Activated gamma-delta T cell (primary cell): Measurements from ENCODE around the gene EYS.

Experiments used
- DNase-seq: peaks from one replicate; lab custom pipeline; 2025; lab: John Stamatoyannopoulos, UW

Gene EYS

DNA sequence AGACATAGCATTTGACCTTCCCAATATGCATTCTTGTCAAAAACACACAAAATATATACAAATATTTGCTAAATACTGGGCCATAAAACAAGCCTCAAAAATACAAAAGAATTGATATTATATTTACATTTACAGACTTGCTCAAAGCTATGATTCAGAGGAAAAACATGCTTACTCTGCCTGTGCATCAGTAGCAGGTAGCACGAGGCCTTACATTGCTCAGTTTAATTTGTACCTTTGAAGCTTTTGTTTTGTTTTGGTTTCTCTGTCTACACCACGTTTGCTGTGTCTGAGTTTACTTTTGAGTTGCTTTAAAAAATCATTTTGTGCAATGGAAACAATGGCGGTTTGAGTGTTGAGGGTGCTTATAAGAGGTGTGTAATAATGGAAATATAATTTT, 1972.1 kb downstream of the EYS start:
- no peak for DNase-seq

DNA sequence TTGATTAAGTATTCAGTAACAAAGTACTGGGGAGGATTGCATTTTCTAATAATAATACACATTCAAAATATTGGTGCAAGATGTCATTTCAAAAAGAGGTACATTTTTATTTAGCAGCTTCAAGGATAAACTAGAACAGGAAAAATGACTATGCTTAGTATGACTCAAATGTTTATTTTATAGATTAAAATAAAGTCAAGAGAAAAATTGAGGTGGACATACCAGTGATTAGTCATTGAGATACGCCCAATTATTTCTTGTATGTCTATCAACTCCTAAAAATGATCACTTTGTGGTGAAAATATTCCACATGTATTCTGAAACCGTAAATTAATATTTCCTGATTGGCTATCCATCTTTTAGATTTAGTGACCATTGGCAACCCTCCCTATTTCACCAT, 1974.7 kb downstream of the EYS start:
- no peak for DNase-seq

DNA sequence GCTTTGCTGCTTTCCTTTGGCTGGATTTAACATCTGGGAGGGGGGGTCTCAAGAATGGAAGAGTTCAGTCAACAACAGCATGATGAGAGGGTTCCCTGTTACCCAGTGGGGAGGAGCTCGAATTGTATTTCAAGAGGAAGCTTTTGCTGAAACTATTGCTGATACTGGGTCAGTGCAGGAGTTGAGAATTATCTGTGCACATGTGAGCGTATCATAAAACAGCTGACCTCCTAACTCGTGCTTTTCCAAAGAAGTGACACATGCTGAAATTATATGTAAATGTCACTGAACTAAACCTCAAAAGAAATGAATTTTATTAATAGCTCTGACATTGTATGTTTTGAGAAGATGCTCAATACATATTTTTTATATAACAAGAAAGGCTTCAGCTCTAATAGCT, 1975.1 kb downstream of the EYS start:
- no peak for DNase-seq

DNA sequence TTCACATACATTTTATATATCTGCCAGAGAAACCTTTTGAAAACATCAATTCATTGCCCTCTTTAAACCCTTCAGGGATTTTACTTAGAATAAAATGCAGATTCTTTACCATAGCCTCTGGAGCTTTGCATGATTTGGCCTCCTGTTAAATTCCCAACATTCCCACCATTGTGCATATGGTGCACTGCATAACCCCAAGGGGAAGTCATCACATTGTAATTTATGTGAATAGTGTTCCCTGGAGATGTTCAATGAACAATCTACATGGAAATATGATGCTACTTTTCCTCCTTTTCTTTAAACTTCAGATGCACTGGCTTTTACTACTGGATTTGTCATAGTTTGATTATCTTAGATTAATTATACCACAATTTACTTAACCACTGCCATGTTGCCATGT, 1976.7 kb downstream of the EYS start:
- no peak for DNase-seq

DNA sequence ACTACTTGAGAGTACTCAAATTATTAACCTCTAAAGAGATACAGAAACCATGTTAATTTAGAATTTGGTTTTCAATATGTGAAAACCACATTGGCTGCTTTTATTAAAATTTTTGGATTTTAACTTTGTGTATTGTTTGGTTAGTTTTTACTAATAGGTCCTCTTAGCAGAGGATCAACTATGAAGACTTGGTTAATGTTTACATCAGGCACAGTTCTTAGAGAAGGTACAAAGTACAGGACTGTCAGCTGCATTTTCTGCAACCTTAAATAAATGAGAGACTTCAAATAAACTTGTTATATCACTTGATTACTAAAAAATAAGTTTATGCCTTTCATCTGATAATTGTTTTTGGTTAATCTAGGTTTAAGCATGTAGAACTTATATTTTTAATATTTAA, 1982.3 kb downstream of the EYS start:
- no peak for DNase-seq

DNA sequence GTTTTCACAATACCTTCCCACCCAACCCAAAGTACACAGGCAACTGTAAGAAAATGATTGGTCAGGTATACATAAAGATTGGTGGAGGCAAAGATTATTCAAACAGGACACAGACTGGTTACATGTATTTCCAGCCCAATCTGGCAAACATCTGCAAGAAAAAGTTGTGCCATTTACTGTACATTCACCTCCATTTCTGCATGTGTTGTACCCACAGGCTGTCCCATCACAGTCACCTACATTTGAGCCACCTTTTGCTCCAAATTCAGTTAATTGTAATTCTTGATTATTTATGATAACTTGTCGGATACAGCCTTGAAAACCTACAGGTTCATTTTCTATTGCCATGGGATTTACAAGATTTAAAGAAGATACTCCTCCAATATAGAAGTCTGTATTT, 1985.8 kb downstream of the EYS start:
- no peak for DNase-seq

DNA sequence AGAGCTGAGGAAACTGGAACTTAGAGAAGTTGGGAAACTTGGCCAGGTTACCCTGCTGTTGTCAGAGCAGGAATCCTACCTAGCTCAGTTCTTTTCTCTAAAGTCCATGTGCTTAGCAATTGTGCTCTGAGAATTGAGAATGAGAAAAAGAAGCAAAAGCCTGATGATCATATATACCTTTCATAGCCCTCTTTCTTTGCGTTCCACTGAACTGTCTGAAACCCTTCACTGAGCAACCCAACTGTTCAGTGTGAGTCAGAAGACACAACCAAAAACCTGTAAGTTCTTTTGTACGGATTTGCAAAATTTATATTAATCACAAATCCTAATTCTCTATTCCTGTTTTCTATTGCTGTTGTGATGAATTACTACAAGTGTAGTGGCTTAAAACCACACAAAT, 1990.9 kb downstream of the EYS start:
- no peak for DNase-seq

DNA sequence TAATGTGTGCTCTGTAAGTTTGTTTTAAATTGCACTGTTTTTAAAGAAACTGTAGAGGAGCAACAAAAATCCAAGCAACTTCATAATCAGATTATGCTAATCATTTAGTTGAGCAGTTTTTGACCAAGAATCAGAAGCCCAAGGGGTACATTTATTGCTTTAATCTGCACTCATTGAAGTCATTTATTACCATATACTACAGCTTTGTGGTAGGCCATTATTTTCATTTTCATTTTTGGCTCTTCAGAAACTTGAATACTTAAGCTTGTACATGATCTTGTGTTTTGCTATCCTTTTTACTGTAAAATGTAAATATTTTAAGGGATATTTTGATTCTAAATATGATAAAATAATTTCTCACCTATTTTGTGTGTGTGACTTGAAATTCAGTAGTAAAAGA, 1992.9 kb downstream of the EYS start:
- DNase-seq, result no peak

DNA sequence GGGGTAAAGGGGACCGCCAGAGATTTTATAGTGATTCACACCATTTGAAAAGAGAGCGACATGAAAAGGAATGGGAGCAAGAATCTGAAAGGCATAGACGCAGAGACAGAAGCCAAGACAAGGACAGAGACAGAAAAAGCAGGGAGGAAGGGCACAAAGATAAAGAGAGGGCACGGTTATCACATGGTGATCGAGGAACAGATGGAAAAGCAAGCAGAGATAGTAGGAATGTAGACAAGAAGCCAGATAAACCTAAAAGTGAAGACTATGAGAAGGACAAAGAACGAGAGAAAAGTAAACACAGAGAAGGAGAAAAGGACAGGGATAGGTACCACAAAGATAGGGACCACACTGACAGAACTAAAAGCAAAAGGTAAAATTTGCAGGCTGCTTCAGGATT, 1993.7 kb downstream of the EYS start:
- DNase-seq, result no peak

DNA sequence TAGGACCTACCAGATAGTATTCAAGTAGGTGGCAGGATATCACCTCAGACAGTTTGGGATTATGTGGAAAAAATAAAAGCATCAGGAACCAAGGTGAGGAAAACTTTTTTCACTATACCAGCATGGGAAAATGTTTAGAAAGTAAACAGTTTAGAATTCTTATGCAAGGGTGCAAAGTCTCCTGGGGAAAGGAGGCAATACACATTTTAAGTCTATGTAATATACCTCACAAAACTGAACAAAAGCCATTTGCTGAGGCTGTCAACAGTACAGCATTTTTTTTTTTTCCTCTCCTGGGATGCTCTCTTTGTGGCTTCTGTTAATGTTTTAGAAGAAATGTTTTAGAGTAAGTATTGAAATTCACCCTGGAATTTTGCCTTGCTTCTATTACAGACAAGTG, 1997.9 kb downstream of the EYS start:
- no peak for DNase-seq

DNA sequence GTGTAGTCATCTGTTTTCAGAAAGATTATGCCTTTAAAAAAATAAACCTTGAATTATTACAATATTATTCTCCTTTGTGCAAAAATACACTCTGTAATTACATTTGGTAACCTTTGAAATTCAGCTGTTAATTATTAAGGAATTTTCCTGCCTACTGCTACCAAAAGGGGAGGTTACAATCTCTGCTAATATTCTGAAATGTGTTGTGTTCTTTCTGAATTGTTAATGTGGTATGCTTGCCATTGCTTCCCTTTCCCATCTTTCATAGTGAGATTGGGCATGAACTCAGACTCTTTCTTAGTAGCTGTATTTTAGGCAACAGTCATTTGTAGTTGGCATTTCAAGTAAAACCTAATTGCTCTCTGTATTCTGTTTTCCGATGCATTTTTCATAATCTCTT, 1998.4 kb downstream of the EYS start:
- DNase-seq, result no peak

DNA sequence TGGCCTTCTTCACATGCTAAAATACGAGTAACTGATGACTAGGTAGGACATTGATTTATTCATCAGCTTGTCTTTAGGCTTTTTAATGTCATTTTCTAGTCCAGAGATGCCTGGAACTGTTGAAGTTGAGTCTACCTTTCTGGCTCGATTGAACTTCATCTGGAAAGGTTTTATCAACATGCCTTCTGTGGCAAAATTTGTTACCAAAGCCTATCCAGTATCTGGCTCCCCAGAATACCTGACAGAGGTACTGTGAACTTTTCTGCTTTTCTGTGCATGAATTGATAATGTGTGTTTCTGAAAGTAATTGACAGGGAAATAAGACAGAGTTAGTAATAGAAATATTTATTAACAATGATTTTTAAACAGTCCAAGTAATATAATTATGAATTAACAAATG, 2000.4 kb downstream of the EYS start:
- DNase-seq, result no peak

DNA sequence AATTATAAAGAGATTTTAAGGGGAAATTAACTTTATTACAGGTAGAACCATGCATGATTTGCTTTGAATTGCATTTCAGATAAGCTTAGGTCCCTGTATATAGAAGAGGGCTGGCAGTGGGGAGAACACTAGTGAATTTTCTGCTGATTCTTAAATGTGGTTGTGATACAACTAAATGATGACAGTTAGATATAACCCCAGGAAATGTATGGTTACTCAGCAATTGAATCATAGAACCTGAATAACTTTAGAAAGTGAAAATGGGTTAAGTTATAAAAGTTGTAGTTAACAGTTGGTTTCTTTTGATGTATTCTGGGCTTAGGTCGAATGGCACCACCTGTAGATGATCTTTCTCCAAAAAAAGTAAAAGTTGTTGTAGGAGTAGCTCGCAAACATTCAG, 2001.3 kb downstream of the EYS start:
- no peak for DNase-seq

DNA sequence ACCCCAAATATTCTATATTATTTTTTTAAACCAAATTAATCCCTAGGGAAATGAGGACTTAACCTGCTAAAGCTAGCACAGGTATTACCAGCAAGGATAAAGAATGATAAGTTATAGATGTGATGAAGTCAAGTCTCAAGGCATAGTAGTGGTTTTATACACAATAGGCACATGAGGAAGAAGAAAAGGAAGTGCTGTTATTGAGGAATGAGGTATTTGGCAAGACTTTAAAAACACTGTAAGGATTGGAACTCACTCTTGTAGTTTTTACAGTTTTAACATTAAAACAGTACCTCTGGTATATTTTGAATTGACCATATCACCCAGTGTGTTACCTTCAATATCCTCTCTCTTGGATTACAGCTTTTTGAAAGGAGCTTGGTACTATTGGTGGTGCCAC, 2016.8 kb downstream of the EYS start:
- no peak for DNase-seq

DNA sequence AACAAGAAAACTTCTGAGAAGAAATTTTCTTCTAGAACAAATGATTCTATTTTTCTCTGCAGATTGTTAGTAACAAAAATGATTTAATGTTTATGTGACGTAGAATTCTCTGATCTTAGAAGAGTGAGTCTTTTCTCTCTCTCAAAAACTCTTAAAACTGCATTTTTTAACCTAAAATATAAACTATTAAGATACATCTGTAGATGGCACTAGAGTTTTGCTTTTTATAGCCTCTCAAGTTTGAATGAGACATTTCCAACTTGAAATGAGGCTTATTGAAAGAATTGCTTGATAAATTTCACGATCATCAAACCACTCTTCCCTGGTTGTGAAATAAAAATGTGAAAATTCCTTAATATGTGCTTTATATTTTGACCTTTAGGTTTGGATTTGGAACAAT, 2017.6 kb downstream of the EYS start:
- no peak for DNase-seq

DNA sequence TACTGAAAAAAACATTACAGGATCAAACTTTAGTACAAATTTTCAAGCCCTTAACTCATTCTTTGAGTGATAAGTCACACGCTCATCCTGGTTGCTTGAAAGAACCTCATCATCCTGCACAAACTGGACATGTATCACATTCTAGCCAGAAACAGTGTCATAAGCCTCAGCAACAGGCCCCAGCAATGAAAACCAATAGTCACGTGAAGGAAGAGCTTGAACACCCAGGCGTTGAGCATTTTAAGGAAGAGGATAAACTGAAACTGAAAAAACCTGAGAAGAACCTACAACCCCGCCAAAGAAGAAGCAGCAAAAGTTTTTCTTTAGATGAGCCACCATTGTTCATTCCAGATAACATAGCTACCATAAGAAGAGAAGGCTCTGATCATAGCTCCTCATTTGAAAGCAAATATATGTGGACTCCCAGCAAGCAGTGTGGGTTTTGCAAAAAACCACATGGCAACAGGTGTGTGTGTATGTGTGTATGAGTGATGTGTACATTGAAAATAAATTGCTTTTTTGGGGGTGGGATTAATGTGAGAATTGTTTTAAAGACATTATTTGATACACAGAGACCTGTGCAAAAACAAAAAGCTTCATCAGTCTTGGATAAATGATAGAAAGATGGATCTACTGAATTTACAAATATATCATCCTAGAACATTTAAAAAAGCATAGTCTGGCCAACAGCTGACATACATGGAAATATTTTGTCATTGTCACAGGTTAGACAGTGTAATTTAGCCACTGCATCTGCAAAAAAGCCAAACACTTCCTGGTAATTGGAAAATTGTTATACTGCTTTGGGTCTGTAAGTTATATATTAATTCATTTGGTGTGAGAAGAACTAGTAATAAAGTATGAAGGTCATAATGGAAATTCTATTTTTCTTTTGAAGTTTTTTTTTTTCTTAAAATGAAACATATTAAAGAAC, 2021.3 kb downstream of the EYS start:
- DNase-seq, result no peak

DNA sequence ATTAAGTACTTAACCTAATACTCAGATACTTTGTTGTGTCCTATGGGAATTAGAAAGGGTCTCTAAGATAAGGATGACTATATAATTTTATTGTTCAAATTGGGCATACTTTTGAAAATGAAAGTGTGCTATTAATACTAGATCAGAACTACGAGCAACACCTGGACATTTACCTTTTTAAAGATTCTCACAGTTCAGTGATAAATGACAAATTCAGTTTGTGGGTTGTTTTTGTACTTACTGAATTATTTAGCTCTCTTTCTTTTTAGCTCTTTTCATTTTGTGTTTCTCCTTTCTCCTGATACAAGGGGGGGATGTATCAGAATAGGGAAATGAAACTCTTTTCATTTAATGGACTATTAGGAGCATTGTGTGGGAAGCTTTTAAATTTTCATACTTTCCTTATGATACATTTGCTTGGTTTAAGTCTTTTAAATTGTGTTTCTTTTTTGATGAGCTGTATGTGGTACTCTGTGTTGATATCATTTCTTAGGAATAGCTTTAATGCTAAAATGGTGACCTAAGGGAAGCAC, 2023.9 kb downstream of the EYS start:
- DNase-seq, result no peak

DNA sequence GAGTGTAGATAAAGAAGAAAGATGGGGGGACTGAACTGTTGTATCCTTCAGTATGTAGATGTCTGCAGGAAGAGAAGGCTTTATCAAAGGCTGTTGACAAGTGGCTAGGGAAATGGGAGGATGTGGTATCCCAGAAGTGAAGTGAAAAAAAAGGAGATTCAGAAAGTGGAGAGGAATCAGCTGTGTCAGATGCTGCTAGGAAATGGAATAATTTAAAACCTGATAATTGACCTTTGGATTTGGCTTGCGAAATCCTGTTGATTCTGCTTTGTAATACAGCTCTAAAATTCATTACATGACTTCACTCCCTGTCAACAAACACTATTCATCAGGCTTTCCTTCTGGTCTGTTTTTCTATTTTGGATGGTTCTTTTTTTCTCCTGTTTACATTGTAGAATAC, 2029.7 kb downstream of the EYS start:
- no peak for DNase-seq

DNA sequence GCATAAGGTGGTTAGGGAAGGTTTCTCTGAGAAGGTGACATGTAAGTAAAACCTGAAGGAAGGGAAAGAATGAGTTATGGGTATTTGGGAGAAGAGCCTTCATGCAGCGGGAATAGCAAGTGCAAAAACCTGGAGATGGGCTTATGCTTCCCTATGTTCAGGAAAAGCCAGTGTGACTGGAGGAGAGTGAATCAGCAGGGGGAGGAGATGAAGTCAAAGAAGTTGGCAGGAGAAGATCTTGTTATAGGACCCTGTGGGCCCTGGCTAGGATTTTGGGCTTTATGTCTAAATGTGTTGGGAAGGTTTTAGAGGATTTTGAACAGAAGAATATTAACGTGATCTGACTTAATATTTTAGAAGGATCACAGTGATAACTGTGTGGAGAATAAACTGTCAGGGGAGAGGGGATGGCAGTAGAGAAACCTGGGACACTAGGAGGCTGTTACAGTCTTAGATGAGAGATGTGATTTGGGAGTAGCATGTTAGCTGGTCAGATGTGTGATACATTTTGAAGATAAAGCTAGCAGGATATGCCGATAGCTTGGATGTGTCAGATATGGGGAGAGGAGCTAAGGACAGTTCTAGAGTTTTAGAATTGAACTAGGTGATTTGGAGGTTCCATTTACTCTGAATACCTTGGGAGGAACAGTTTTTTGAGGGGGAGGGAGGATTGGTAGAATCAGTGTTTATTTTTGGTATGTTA, 2030.5 kb downstream of the EYS start:
- no peak for DNase-seq

DNA sequence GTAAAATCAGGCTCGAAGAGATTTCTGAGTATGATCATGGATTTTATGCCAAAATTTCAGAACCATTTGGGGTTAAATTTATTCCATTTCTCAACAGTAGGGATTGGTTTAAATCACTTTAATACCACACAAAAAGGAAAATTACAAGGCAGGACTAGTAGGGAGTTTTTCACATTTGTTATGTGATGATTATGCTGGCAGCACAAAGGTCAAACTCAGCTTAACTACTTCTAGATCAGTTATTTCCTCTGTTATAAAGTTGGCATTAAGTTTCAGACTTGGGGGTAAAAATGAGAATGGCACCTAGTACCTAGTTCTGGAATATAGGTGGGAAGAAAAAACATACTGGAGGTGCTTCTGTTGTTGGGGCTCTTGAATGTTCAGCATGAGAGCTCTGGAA, 2031.9 kb downstream of the EYS start:
- DNase-seq, result no peak

DNA sequence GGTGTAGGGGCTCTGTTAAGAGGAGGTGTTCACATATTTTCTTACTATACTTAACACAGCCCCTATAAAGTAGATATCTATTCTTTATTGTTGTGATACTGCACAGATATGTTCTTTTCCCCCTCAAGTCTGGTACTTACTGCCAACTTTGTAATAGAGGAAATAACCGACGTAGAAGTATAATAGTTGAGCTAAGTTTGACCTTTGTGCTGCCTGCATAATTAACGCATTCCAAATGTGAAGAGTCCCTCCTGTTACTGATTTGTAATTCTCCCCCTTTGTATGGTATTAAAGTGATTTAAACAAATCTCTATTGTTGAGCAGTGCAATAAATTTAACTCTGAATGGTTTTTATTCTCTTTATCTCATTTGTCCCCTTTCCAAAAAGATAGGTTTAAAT, 2032.4 kb downstream of the EYS start:
- no peak for DNase-seq

DNA sequence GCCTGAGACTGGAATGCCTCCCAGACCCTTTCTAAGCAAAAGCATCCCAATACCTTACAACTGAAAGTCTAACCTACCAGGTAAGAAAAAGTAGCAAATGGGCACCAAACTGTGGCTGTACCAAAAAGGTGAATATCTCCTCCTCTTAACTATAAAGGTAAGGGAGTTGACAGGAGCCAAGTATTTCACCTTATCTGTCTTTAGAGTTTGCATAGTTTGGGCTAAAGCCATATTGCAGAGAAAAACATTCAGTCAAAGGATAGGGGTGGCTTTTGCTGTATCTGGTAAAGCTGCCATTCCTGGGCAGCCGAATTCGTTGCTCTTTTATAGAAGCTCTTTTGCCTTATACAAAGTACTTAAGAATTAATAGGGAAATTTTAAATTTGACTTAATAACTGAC, 2033.3 kb downstream of the EYS start:
- DNase-seq, result no peak

DNA sequence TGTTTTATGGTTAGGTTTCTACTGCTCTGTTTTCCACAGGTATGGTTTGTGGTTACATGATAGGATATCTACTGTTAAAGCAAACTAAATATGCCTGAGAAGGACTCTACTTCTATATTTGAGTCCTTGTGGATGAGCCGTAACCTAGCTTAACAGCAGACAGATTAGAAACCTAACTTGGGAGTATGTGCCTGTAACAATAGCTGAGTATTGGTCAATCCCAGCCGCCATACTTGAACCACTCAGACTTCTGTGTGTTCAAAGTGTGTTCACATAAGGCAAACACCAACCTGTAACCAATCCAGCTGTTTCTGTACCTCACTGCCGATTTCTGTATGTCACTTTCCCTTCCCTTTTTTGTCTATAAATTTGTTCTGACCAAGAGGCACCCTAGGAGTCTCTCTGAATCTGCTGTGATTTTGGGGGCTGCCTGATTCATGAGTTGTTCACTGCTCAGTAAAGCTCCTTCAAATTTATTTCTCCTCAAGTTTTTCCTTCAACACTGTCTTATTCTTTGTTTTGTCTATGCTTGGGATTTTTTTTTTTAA, 2034.4 kb downstream of the EYS start:
- no peak for DNase-seq
